ENCODE measurements around the gene GAA. TPM values are rescaled to one million over a fixed set of nuclear protein-coding genes. Genes with fewer than 3 reads are reported as not detected.

The GAA gene
- total and polyA plus RNA-seq, 2 of the 8 experiments (the other 6 are each of a cell fraction or from before 2014, with no cell fraction given), result 14.8 to 30.0 TPM

- Histone ChIP-seq H2AK5ac (ENCODE audit: low read depth, low read length) (no peak overlapping the region), H2BK5ac (ENCODE audit: low read depth, low read length) (no peak overlapping the region), H3K9ac (replicated peaks in 1 of 4; ENCODE audit: extremely low read depth in 1 of 4, low read depth in 3 of 4, low read length in 3 of 4) (no peak overlapping the region), H3K79me1 (ENCODE audit: low read depth, low read length) (no peaks in the 10 kb centered on the region), H4K20me1 (replicated peaks in 1 of 2; ENCODE audit: control insufficient read depth in 1 of 2, insufficient read depth in 2 of 2, low read length in 2 of 2) (no peaks in the 10 kb centered on the region), H3K36me3 (ENCODE audit: control insufficient read depth in 2 of 4, insufficient read depth in 4 of 4, low read length in 3 of 4) (no peaks in the 10 kb centered on the region), H3K79me2 (ENCODE audit: control insufficient read depth in 1 of 2, insufficient read depth in 2 of 2, low read length in 2 of 2) (no peaks in the 10 kb centered on the region), H3K14ac (ENCODE audit: insufficient read length) (no peak overlapping the region), H2BK12ac (ENCODE audit: low read depth, low read length) (no peak overlapping the region), H4K8ac (ENCODE audit: extremely low read depth, insufficient read depth, low read length) (no peak overlapping the region), H3K18ac (ENCODE audit: extremely low read depth, low read length) (no peak overlapping the region), H3K27ac (ENCODE audit: low read depth, low read length) (no peak overlapping the region), H3K4me3 (ENCODE audit: extremely low read depth in 1 of 4, insufficient read depth in 2 of 4, low read depth in 3 of 4, low read length in 4 of 4) (no peak overlapping the region), H3K56ac (replicated peaks; ENCODE audit: insufficient read length, low read depth, low read length) (no peak overlapping the region), H2BK120ac (replicated peaks; ENCODE audit: low read depth, low read length) (no peak overlapping the region), H2BK20ac (ENCODE audit: low read length) (no peak overlapping the region), H3K23me2 (ENCODE audit: low read depth, low read length) (no peaks in the 10 kb centered on the region), H4K5ac (ENCODE audit: insufficient read length, low read depth, low read length) (no peak overlapping the region), H3K4me2 (ENCODE audit: insufficient read depth in 1 of 2, low read depth in 2 of 2, low read length in 2 of 2) (no peak overlapping the region), H3K9me3 (ENCODE audit: insufficient read depth in 2 of 2, low read depth in 1 of 2, low read length in 1 of 2) (no peaks in the 10 kb centered on the region), H2BK15ac (ENCODE audit: low read length) (no peak overlapping the region), H2AFZ (ENCODE audit: low read length) (no peak overlapping the region), H4K91ac (replicated peaks; ENCODE audit: insufficient read length, low read length) (no peak overlapping the region), H3K4me1 (replicated peaks in 1 of 4; ENCODE audit: control insufficient read depth in 3 of 4, insufficient read depth in 4 of 4, low read length in 3 of 4) (no peaks in the 10 kb centered on the region; a peak in 2 of 7 replicates), H3K27me3 (replicated peaks in 1 of 4; ENCODE audit: control insufficient read depth in 3 of 4, extremely low read depth in 1 of 4, insufficient read depth in 3 of 4, low read length in 3 of 4) (no peaks in the 10 kb centered on the region), H3K23ac (ENCODE audit: insufficient read length) (no peak overlapping the region), H3K4ac (replicated peaks; ENCODE audit: insufficient read length, low read depth, low read length) (no peak overlapping the region)
- no peak for TF ChIP-seq GTF2F1 (IDR thresholded peaks at IDR 0.05; ENCODE audit: borderline replicate concordance, low read depth, low read length)
- no peak for TF ChIP-seq SRF (IDR thresholded peaks at IDR 0.05; ENCODE audit: low read depth, low read length)
- no peak for TF ChIP-seq FOSL1 (IDR thresholded peaks at IDR 0.05; ENCODE audit: insufficient read depth, low read depth, low read length)
- POLR2A ChIA-PET (ENCODE audit: partially characterized antibody), result interaction anchor here (0.6 to 2.2 kb wide), 4 partner anchors 17 to 1102 kb away, joined by 3 to 8 read pairs (median 5); no protein-coding TSS in a partner anchor
- CTCF ChIA-PET (ENCODE audit: partially characterized antibody), result interaction anchor here (0.6 to 3.3 kb wide), 13 partner anchors 11 to 109 kb away, joined by 3 to 20 read pairs (median 4); partner anchors contain the start of gene GAA
- 87% methylated on average over 33 of the region's 34 CpGs; no CpG with 5 or more reads in 1 of the 2 experiments for WGBS, 2 experiments (ENCODE audit: extremely low coverage in 1 of 2, insufficient coverage in 1 of 2, insufficient read length in 1 of 2, insufficient replicate concordance in 2 of 2, low coverage in 1 of 2, low lambda C conversion rate in 2 of 2, missing lambda C conversion rate in 1 of 2)
- FAIRE-seq (no peak), DNase-seq (ENCODE audit: low read depth in 1 of 2, low spot score in 2 of 2) (no peak)
Observed at GRCh38 chr17:80087346-80088265, 13.8 kb upstream of the GAA start.
